NAMALWA (cell line): ENCODE results near the gene ZNF804B.

Experiments used
- DNase-seq: peaks from one replicate; pipeline ENCODE4 v3.0.0-alpha.2; 2015; ENCODE audit warnings: low spot score

ZNF804B gene

GRCh38 chr7:88835147-88835728, 75.7 kb downstream of the ZNF804B start:
- DNase-seq = peak; percentile 90

DNA sequence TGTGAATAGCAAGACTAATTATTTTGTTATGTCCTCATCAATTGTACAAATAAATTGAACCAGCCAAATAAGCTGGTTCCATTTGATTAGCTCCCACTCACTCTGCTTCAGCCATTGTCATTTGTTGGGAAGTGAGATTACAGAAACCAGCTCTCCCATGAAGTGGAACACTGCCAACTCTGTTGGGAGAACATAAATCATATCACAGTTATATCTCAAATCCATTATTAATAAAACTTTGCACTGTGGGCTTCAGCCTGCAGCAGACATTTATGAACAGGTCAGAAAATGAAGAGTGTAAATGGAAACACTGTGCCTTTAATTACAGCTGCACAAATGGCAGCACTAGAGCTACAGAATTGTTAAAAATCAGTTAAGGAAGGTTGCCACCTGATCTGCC, 82.7 kb downstream of the ZNF804B start:
- no peak for DNase-seq

DNA sequence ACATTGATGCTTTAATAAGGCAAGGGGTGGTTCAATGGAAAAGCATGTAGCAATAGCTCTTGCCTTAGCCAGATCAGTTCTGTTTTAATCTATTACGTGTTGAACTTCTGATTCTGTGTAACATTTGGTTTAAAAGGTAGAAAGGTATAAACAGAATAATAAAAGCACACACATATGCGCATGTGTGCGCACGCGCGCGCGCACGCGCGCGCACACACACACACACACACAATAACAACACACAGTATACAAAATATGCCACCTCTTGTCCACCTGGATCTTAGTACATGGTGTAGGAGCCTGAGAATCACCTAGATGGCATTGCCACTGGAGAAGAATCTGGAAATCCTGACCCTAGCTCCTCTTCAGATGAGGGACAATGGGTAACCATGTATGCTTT, 85.6 kb downstream of the ZNF804B start:
- no peak for DNase-seq

GRCh38 chr7:88851220-88851619, 91.7 kb downstream of the ZNF804B start:
- no peak for DNase-seq

GRCh38 chr7:88859288-88859687, 99.8 kb downstream of the ZNF804B start:
- no peak for DNase-seq

- DNase-seq = no peak
These were observed 106.9 kb downstream of the ZNF804B start for GRCh38 chr7:88866265-88866863.

- DNase-seq = no peak
These were observed 107.7 kb downstream of the ZNF804B start for GRCh38 chr7:88867158-88867557.

GRCh38 chr7:88868456-88868855, 109.0 kb downstream of the ZNF804B start:
- DNase-seq = no peak

- no peak for DNase-seq
These were observed 121.6 kb downstream of the ZNF804B start for GRCh38 chr7:88881136-88881535.

- no peak for DNase-seq
These were observed 125.6 kb downstream of the ZNF804B start for GRCh38 chr7:88885131-88885530.

DNA sequence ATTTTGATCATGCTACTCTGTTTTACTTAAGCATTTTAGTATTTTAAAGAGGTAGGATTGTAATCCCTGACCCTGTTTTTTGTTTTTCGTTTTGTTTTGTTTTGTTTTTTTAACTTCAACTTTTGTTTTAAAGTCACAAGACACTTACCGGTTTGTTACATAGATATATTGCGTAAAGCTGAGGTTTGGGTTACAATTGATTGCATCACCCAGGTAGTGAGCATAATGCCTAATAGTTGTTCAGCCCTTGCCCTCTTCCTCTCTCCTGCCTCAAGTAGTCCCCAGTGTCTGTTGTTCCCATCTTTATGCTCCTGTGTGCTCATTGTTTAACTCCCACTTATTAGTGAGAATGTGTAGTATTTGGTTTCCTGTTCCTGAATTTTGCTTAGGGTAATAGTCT, 129.2 kb downstream of the ZNF804B start:
- DNase-seq = no peak

DNA sequence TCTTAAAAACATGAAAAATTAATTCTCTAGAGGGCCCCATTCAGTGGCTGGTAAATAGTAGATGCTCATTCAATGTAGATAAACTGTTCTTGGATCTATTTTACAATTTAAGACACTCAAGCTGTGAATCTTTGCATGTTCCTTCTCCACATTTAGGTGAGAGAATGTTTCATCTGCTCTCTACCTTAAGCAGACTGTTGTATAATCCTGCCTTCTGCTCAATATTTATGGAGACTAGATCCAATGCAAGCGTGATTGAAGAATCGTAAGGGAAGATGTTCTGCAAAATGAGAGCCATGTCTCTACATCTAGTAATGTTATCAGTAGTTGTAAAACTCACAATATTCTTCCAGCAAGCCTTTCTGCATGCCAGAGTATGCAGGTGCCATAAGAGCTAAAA, 151.0 kb downstream of the ZNF804B start:
- no peak for DNase-seq

- DNase-seq = no peak
These were observed 153.4 kb downstream of the ZNF804B start for GRCh38 chr7:88912852-88913251.

GRCh38 chr7:88915615-88916014, 156.1 kb downstream of the ZNF804B start:
- no peak for DNase-seq

- DNase-seq = peak; percentile 53
These were observed 160.1 kb downstream of the ZNF804B start for GRCh38 chr7:88919478-88920131.

- DNase-seq = no peak
These were observed 163.4 kb downstream of the ZNF804B start for GRCh38 chr7:88922944-88923343.

- no peak for DNase-seq
These were observed 168.8 kb downstream of the ZNF804B start for GRCh38 chr7:88928276-88928675.

DNA sequence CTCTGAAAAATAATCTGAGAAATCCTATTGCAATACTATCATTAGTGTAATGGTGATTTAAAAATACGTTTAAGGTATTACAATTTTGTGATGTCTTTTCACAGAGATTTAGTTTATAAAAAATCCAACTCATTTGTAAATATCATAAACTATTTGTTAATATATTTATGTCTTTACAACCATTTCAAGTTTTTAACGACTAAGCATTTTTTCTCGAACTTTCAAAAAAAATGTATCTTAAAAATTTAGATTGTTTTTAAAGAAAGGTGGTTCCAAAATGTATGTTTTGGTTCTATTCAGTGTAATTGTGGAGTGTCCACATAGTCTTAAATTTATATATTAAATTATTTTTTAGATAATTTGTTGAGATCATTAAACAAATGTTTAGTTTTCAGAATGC, 170.2 kb downstream of the ZNF804B start:
- DNase-seq = no peak

DNA sequence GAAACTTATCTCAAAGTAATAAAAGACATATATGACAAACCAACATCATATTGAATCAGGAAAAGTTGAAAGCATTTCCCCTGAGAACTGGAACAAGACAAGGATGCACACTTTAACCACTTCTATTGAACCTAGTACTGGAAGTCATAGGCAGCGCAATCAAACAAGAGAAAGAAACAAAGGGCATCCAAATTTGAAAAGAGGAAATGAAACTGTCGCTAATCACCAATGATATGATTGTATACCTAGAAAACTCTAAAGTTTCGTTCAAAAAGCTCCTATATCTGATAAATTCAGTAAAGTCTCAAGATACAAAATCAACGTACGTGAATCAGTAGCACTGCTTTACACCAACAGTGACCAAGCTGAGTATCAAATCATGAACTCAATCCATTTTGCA, 173.8 kb downstream of the ZNF804B start:
- DNase-seq = no peak

DNA sequence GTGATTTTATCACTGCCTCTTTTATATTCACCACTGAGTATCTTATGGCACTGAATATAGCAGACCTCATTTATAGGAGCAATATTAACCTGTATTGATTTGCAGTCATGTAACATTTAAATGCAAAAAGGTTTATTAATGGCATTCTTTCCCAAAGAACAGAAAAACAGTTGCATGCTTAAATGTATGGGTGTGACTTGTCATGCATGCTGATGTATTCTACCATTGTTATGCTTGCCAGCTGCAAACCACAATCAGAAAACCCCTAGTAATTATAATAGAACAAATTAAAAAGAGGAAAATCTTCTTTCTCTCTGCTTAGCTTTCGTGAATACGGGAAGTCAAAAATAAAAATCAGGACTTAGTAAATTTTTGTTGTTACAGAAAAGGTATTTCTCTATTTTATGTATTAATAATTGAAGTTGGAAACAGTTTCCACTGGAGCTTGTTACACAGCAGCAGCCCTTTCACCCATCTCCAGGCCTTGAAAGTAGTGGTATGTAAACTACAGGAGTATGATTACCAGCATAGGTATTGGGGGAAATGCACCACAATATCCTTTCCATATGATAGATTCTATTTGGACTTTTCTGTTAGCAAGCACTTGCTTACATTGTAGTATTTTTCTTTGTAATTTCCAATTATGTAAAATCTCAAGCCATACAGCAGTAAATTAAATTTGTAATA, 183.5 kb downstream of the ZNF804B start:
- no peak for DNase-seq

- DNase-seq = no peak
These were observed 192.3 kb downstream of the ZNF804B start for GRCh38 chr7:88951826-88952225.

GRCh38 chr7:88964418-88964817, 204.9 kb downstream of the ZNF804B start:
- no peak for DNase-seq

DNA sequence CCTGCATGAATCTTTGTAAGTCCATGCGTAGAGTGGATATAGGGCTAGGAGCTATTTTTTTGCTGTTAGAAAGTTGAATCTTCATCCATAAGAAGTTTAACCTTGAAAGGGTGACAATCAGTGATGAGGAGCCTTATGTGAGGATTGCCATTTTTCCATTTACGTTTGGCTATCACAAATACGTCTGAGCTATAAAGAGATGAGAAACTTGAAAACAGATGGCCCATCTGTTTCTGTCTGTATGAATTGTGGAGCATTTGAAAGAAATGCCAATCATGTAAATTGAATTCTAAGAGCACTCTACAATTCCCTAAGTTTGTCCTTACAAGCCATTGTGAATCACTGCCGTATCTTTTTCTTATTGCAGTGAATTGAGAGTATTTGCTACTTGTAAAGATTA, 205.9 kb downstream of the ZNF804B start:
- no peak for DNase-seq
